Gastrocnemius medialis (tissue), 4 donors: Measurements from ENCODE around the gene DIO1.

Experiments
- POLR2A ChIP-seq, 2 donors: fragments of 450-650 bp; IDR thresholded peaks; one replicate each; pipeline ENCODE4 v1.6.1; 2017; ENCODE audit warnings: antibody characterized with exemption in 2 of 2, mild to moderate bottlenecking in 2 of 2, moderate library complexity in 2 of 2
- TF ChIP-seq, protein P1 (sequence below), 5 experiments: fragments of 450-650 bp in 3 of 5; fragments of 200-600 bp in 2 of 5; sonication (generic) in 2 of 5; IDR thresholded peaks in 4 of 5; conservative IDR thresholded peaks in 1 of 5; 1 replicate in 4 of 5; 2 replicates in 1 of 5; pipeline ENCODE4 v1.5.1; 2016 to 2019; ENCODE audit warnings: antibody characterized with exemption in 5 of 5, mild to moderate bottlenecking in 3 of 5, moderate library complexity in 3 of 5

DNA sequence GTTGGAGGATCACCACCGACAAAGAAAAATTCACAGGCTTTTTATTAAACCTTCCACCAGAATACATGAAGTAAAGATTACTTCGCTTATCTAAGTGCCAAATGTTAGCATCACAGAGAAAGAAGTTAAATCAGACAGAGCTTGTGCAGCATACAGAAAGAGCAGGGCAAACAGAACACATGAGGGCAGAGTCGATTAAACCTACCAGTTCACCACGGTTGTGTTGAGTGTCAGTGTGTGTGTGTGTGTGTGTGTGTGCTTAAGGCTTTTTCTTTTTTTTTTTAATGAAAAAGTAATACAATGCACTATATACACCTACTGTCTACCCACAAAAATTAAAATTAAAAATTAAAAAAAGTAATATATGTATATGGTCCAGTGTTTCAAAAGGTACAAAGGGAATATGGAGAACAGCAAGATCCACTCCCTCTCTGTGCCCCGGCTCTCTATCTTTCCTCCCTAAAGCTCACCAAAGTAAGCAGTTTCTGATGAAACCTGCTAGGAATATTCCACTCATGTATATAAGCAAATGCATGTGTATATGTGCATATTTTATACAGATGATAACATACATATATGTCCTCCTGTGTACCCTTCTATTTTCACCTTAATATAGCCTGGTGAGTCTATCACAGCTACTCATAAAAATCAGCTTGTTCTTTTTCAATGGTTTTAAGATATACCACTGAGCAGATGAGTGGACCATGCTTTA is 22.1 kb upstream of the DIO1 start:
- no peak for TF ChIP-seq POLR2A (IDR thresholded peaks at IDR 0.05)
- TF ChIP-seq, protein P1, sequence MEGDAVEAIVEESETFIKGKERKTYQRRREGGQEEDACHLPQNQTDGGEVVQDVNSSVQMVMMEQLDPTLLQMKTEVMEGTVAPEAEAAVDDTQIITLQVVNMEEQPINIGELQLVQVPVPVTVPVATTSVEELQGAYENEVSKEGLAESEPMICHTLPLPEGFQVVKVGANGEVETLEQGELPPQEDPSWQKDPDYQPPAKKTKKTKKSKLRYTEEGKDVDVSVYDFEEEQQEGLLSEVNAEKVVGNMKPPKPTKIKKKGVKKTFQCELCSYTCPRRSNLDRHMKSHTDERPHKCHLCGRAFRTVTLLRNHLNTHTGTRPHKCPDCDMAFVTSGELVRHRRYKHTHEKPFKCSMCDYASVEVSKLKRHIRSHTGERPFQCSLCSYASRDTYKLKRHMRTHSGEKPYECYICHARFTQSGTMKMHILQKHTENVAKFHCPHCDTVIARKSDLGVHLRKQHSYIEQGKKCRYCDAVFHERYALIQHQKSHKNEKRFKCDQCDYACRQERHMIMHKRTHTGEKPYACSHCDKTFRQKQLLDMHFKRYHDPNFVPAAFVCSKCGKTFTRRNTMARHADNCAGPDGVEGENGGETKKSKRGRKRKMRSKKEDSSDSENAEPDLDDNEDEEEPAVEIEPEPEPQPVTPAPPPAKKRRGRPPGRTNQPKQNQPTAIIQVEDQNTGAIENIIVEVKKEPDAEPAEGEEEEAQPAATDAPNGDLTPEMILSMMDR (IDR thresholded peaks at IDR 0.05 in 4 of 5, conservative IDR thresholded peaks at IDR 0.05 in 1 of 5), result no peak
